Trophoblast cell (in vitro differentiated cells and primary cell): ENCODE measurements around the gene TRAF2.
"Not testable (repeated sequence)": the region's sequence is repeated elsewhere in the genome, so short reads cannot be mapped to it uniquely, and the experiment has no call there.

Experiments used
- DNase-seq, 2 donors: peaks; one replicate each; pipeline ENCODE4 v3.0.0-alpha.2; 2016
- H2AFZ ChIP-seq: 2 replicates; pipeline ENCODE4 v1.6.1; 2013; ENCODE audit warnings: low read length, moderate library complexity, mild to moderate bottlenecking; ENCODE audit not compliant: insufficient read depth, poor library complexity
- H2AK5ac ChIP-seq: 2 replicates; pipeline ENCODE4 v1.6.1; 2013; ENCODE audit warnings: mild to moderate bottlenecking, low read length
- H2BK120ac ChIP-seq: 2 replicates; pipeline ENCODE4 v1.6.1; 2013; ENCODE audit warnings: low read length, mild to moderate bottlenecking, moderate library complexity; ENCODE audit not compliant: insufficient read depth, poor library complexity
- H2BK12ac ChIP-seq: 2 replicates; pipeline ENCODE4 v1.6.1; 2013; ENCODE audit warnings: mild to moderate bottlenecking, low read length, moderate library complexity
- H2BK5ac ChIP-seq: 2 replicates; pipeline ENCODE4 v1.6.1; 2013; ENCODE audit warnings: low read length, low read depth, moderate library complexity, mild to moderate bottlenecking; ENCODE audit not compliant: poor library complexity
- H3K14ac ChIP-seq: 2 replicates; pipeline ENCODE4 v1.6.1; 2013; ENCODE audit warnings: mild to moderate bottlenecking, low read length
- H3K18ac ChIP-seq: 2 replicates; pipeline ENCODE4 v1.6.1; 2013; ENCODE audit warnings: mild to moderate bottlenecking, low read length
- H3K23ac ChIP-seq: 2 replicates; pipeline ENCODE4 v1.6.1; 2013; ENCODE audit warnings: low read length
- H3K27ac ChIP-seq: 2 replicates; pipeline ENCODE4 v1.5.1; 2013; ENCODE audit warnings: low read depth, mild to moderate bottlenecking, inconsistent platforms, low read length, moderate library complexity
- H3K27me3 ChIP-seq: 2 replicates; pipeline ENCODE4 v1.6.1; 2013; ENCODE audit warnings: inconsistent platforms, mild to moderate bottlenecking, low read length, moderate library complexity; ENCODE audit not compliant: insufficient read depth
- H3K36me3 ChIP-seq, 2 experiments: 1 replicate in 1 of 2; 2 replicates in 1 of 2; pipeline ENCODE4 v1.6.1; 2013; ENCODE audit warnings: low read length in 2 of 2, mild to moderate bottlenecking in 2 of 2, moderate library complexity in 1 of 2; ENCODE audit not compliant: insufficient read depth in 2 of 2, control insufficient read depth in 1 of 2
- H3K4ac ChIP-seq: 2 replicates; pipeline ENCODE4 v1.6.1; 2013; ENCODE audit warnings: low read depth, mild to moderate bottlenecking, low read length, moderate library complexity
- H3K4me1 ChIP-seq, 2 experiments: 1 replicate in 1 of 2; 2 replicates in 1 of 2; pipeline ENCODE4 v1.6.1; 2013; ENCODE audit warnings: low read length in 2 of 2, mild to moderate bottlenecking in 2 of 2, moderate library complexity in 1 of 2; ENCODE audit not compliant: insufficient read depth in 2 of 2, control insufficient read depth in 1 of 2
- H3K4me2 ChIP-seq: 2 replicates; pipeline ENCODE4 v1.6.1; 2013; ENCODE audit warnings: inconsistent platforms, mild to moderate bottlenecking, low read length, moderate library complexity
- H3K4me3 ChIP-seq: 2 replicates; pipeline ENCODE4 v1.5.1; 2013; ENCODE audit warnings: mild to moderate bottlenecking, low read depth, low read length, inconsistent platforms
- H3K79me1 ChIP-seq: one replicate; pipeline ENCODE4 v1.6.1; 2013; ENCODE audit warnings: low read length
- H3K79me2 ChIP-seq: 2 replicates; pipeline ENCODE4 v1.6.1; 2013; ENCODE audit warnings: low read length, mild to moderate bottlenecking; ENCODE audit not compliant: control insufficient read depth, insufficient read depth, poor library complexity
- H3K9ac ChIP-seq: 2 replicates; pipeline ENCODE4 v1.6.1; 2013; ENCODE audit warnings: mild to moderate bottlenecking, low read length
- H3K9me3 ChIP-seq: 2 replicates; pipeline ENCODE4 v1.6.1; 2013; ENCODE audit warnings: low read depth, mild to moderate bottlenecking, control low read depth, inconsistent platforms, low read length; ENCODE audit not compliant: insufficient read depth
- H4K12ac ChIP-seq: 2 replicates; pipeline ENCODE4 v1.6.1; 2013; ENCODE audit warnings: low read depth, mild to moderate bottlenecking, low read length, moderate library complexity
- H4K8ac ChIP-seq: 2 replicates; pipeline ENCODE4 v1.6.1; 2013; ENCODE audit warnings: low read depth, mild to moderate bottlenecking, low read length, moderate library complexity
- H4K91ac ChIP-seq: one replicate; pipeline ENCODE4 v1.6.1; 2013; ENCODE audit warnings: low read depth, mild to moderate bottlenecking, low read length, moderate library complexity
- WGBS: extraction: QIAGEN DNeasy Blood & Tissue Kit; methylation state at CpG from one replicate; pipeline ENCODE4 v1.1.7; 2013; ENCODE audit warnings: missing lambda C conversion rate; ENCODE audit not compliant: insufficient read length, insufficient coverage; ENCODE audit errors: extremely low coverage; 5-methylcytosine and 5-hydroxymethylcytosine counted together

TRAF2 gene

DNA sequence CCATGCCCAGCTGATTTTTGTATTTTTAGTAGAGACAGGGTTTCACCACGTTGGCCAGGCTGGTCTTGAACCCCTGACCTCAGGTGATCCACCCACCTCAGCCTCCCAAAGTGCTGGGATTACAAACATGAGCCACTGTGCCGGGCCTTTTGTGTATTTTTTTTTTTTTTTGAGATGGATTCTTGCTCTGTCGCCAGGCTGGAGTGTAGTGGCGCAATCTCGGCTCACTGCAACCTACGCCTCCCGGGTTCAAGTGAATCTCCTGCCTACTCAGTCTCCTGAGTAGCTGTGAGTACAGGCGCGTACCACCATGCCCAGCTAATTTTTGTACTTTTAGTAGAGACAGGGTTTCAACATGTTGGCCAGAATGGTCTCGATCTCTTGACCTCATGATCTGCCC lies 2.6 kb upstream of the TRAF2 start:
- DNase-seq, H3K14ac ChIP-seq, H4K12ac ChIP-seq: not testable (repeated sequence)

GRCh38 chr9:136886610-136887597 lies 588 bp downstream of the TRAF2 start:
- peak overlapping the region; percentile 95 for H3K4me3 ChIP-seq
- peaks cover 10% of the 10 kb centered on the region for H3K79me1 ChIP-seq
- WGBS, result no CpG with 5 or more reads among the region's 76 CpGs
- peak overlapping the region; percentile 54 for H3K14ac ChIP-seq
- H2BK5ac ChIP-seq, result peak overlapping the region; percentile 51
- H4K12ac ChIP-seq, result peak overlapping the region; percentile 82
- H3K36me3 ChIP-seq, result peaks cover 13 to 18% of the 10 kb centered on the region in 2 experiments
- peak overlapping the region; percentile 95 for H3K4ac ChIP-seq
- peak overlapping the region; percentile 88 for H3K9ac ChIP-seq
- H2BK120ac ChIP-seq, result peak overlapping the region; percentile 60
- H2AFZ ChIP-seq, result peak overlapping the region; percentile 61
- peak overlapping the region; percentile 60 for H3K27ac ChIP-seq
- H3K23ac ChIP-seq, result no peak overlapping the region
- peak overlapping the region; percentile 59 for H2AK5ac ChIP-seq
- DNase-seq, result peak in 1 of 2 donors; percentile 22
- peaks cover 5% of the 10 kb centered on the region for H3K9me3 ChIP-seq
- H3K18ac ChIP-seq, result peak overlapping the region; percentile 76
- H4K91ac ChIP-seq, result peak overlapping the region; percentile 68
- H3K4me2 ChIP-seq, result peak overlapping the region; percentile 82
- peaks cover 9% of the 10 kb centered on the region for H3K79me2 ChIP-seq
- H2BK12ac ChIP-seq, result no peak overlapping the region
- H3K4me1 ChIP-seq, result peaks cover 13 to 15% of the 10 kb centered on the region in 2 experiments
- H4K8ac ChIP-seq, result peak overlapping the region; percentile 80
- H3K27me3 ChIP-seq, result no peaks in the 10 kb centered on the region

More for the DNA sequence above, 2.6 kb upstream of the TRAF2 start:
- peaks cover 17 to 19% of the 10 kb centered on the region in 2 experiments for H3K4me1 ChIP-seq
- H3K18ac ChIP-seq, H4K91ac ChIP-seq, H3K27ac ChIP-seq, H3K4ac ChIP-seq, H2AFZ ChIP-seq, H3K79me1 ChIP-seq, H3K4me2 ChIP-seq, H2BK120ac ChIP-seq, H2BK12ac ChIP-seq, H3K4me3 ChIP-seq, H3K79me2 ChIP-seq, H2BK5ac ChIP-seq, H3K9me3 ChIP-seq, H3K27me3 ChIP-seq, H3K36me3 ChIP-seq, H3K23ac ChIP-seq, H4K8ac ChIP-seq, H3K9ac ChIP-seq, H2AK5ac ChIP-seq: not testable (repeated sequence)
- no CpG with 5 or more reads among the region's 10 CpGs for WGBS

DNA sequence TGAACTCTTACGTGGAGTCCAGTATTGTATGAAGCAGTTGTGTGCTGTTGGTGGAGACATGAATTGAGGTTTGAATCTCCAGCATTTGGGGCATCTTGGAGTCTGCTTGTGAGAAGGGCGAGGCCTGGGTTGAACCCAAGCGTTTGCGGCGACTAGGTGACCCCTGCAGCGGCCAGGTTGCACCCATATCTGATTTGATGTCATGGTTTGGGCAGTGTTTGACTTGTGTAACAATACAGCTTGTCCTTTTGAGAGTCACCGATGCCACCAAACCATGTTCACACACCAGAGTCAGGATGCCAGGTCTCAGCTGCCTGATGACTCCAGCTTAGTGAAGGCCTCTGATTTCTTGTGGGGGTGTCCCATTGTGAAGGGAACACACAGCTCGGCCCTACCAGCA lies 2.1 kb downstream of the TRAF2 start:
- H3K18ac ChIP-seq, result no peak overlapping the region
- WGBS, result no CpG with 5 or more reads among the region's 8 CpGs
- H3K79me1 ChIP-seq, result peaks cover 10% of the 10 kb centered on the region
- peaks cover 9% of the 10 kb centered on the region for H3K79me2 ChIP-seq
- H3K9me3 ChIP-seq, result peaks cover 2% of the 10 kb centered on the region
- H3K23ac ChIP-seq, result no peak overlapping the region
- H3K36me3 ChIP-seq, result peaks cover 13 to 21% of the 10 kb centered on the region in 2 experiments
- H3K4me3 ChIP-seq, result no peak overlapping the region
- H3K9ac ChIP-seq, result no peak overlapping the region
- no peak overlapping the region for H3K4me2 ChIP-seq
- no peak overlapping the region for H2BK5ac ChIP-seq
- no peak overlapping the region for H3K14ac ChIP-seq
- no peaks in the 10 kb centered on the region for H3K27me3 ChIP-seq
- H2AFZ ChIP-seq, result no peak overlapping the region
- no peak overlapping the region for H2BK12ac ChIP-seq
- H3K4ac ChIP-seq, result peak overlapping the region; percentile 61
- no peak overlapping the region for H4K8ac ChIP-seq
- no peak overlapping the region for H4K12ac ChIP-seq
- H3K4me1 ChIP-seq, result peaks cover 4 to 8% of the 10 kb centered on the region in 2 experiments
- DNase-seq, result no peak
- H2AK5ac ChIP-seq, result no peak overlapping the region
- H4K91ac ChIP-seq, result no peak overlapping the region
- no peak overlapping the region for H2BK120ac ChIP-seq
- no peak overlapping the region for H3K27ac ChIP-seq

- Histone ChIP-seq H3K4me3 (peak overlapping the region; percentile 4), H3K4me1 (peaks cover 4 to 8% of the 10 kb centered on the region in 2 experiments), H3K14ac (no peak overlapping the region), H3K27ac (no peak overlapping the region), H2BK12ac (no peak overlapping the region), H2AK5ac (no peak overlapping the region), H3K79me2 (peaks cover 9% of the 10 kb centered on the region), H3K18ac (no peak overlapping the region), H3K36me3 (peaks cover 16 to 21% of the 10 kb centered on the region in 2 experiments), H2BK120ac (no peak overlapping the region), H4K12ac (no peak overlapping the region), H4K8ac (no peak overlapping the region), H3K4ac (peak overlapping the region; percentile 53), H3K4me2 (no peak overlapping the region), H3K27me3 (no peaks in the 10 kb centered on the region), H2AFZ (no peak overlapping the region), H4K91ac (no peak overlapping the region), H3K9me3 (peaks cover 2% of the 10 kb centered on the region), H2BK5ac (no peak overlapping the region), H3K9ac (no peak overlapping the region), H3K23ac (no peak overlapping the region), H3K79me1 (peaks cover 10% of the 10 kb centered on the region)
- no CpG with 5 or more reads among the region's 42 CpGs for WGBS
- DNase-seq, result no peak
Observed at GRCh38 chr9:136889858-136890257, 3.5 kb downstream of the TRAF2 start.
